IMR-90 (cell line): Measurements from ENCODE around the gene CTNS. TPM values are rescaled to one million over a fixed set of nuclear protein-coding genes. Genes with fewer than 3 reads are reported as not detected.

ENCODE experiments used
- ATAC-seq: fragments of 200-7000 bp; cut with Tn5 transposase; 2 replicates; pipeline ENCODE4 v1.9.1; 2020; ENCODE audit warnings: low read depth, mild to moderate bottlenecking, moderate library complexity
- BruUV-seq: library from RNA; stranded (reverse); fragments of 400-500 nt; replicated peaks from 2 replicates; lab custom pipeline; 2021; lab: Mats Ljungman, UMichigan
- CTCF ChIA-PET: fragments of 300-600 bp; formaldehyde crosslinking; extraction: SDS; loops from one replicate; lab custom pipeline; 2021; ENCODE audit warnings: antibody characterized with exemption; lab: Yijun Ruan, JAX
- POLR2A ChIA-PET: fragments of 300-600 bp; sonication (Branson Sonifier 250); formaldehyde crosslinking; loops from one replicate; lab custom pipeline; 2022; ENCODE audit warnings: antibody characterized with exemption; ENCODE audit not compliant: unreplicated experiment; lab: Charles Lee
- DNase-seq: peaks from one replicate; pipeline ENCODE4 v3.0.0; 2013
- H2AFZ ChIP-seq: replicated peaks from 2 replicates; pipeline ENCODE3; 2013; ENCODE audit warnings: low read length, mild to moderate bottlenecking; ENCODE audit not compliant: poor library complexity
- H2AK5ac ChIP-seq: 2 replicates; pipeline ENCODE4 v1.6.1; 2013; ENCODE audit warnings: low read depth, low read length, inconsistent platforms
- H2AK9ac ChIP-seq: replicated peaks from 2 replicates; pipeline ENCODE3; 2013; ENCODE audit warnings: mild to moderate bottlenecking, low read depth, low read length, moderate library complexity; ENCODE audit not compliant: poor library complexity
- H2BK120ac ChIP-seq: 2 replicates; pipeline ENCODE4 v1.6.1; 2013; ENCODE audit warnings: low read depth, low read length, inconsistent platforms
- H2BK15ac ChIP-seq: 3 replicates; pipeline ENCODE4 v1.6.1; 2013; ENCODE audit warnings: low read depth, low read length, inconsistent platforms
- H2BK20ac ChIP-seq: 2 replicates; pipeline ENCODE4 v1.6.1; 2013; ENCODE audit warnings: low read depth, mild to moderate bottlenecking, inconsistent platforms, low read length, moderate library complexity
- H2BK5ac ChIP-seq: 2 replicates; pipeline ENCODE4 v1.6.1; 2013; ENCODE audit warnings: mild to moderate bottlenecking, low read depth, low read length, inconsistent platforms; ENCODE audit not compliant: poor library complexity, severe bottlenecking
- H3K14ac ChIP-seq: replicated peaks from 2 replicates; pipeline ENCODE4 v1.6.1; 2013; ENCODE audit warnings: low read depth, low read length, inconsistent platforms
- H3K18ac ChIP-seq: 2 replicates; pipeline ENCODE4 v1.6.1; 2013; ENCODE audit warnings: low read depth, low read length, control low read depth
- H3K23ac ChIP-seq: 2 replicates; pipeline ENCODE4 v1.6.1; 2013; ENCODE audit warnings: low read depth, low read length, inconsistent platforms
- H3K27ac ChIP-seq: 2 replicates; pipeline ENCODE4 v1.5.1; 2013; ENCODE audit warnings: mild to moderate bottlenecking, control low read depth, low read length; ENCODE audit not compliant: insufficient read depth
- H3K27me3 ChIP-seq: 2 replicates; pipeline ENCODE4 v1.6.1; 2013; ENCODE audit warnings: low read length; ENCODE audit not compliant: control insufficient read depth, insufficient read depth
- H3K36me3 ChIP-seq: 2 replicates; pipeline ENCODE4 v1.6.1; 2013; ENCODE audit warnings: low read length, mixed read lengths; ENCODE audit not compliant: control insufficient read depth, insufficient read depth
- H3K4ac ChIP-seq: 2 replicates; pipeline ENCODE4 v1.6.1; 2013; ENCODE audit warnings: low read depth, low read length, inconsistent platforms
- H3K4me1 ChIP-seq: 2 replicates; pipeline ENCODE4 v1.6.1; 2013; ENCODE audit warnings: low read length, mixed read lengths; ENCODE audit not compliant: control insufficient read depth, insufficient read depth
- H3K4me2 ChIP-seq: 2 replicates; pipeline ENCODE4 v1.6.1; 2013; ENCODE audit warnings: low read depth, mild to moderate bottlenecking, control low read depth, low read length, moderate library complexity
- H3K4me3 ChIP-seq: 2 replicates; pipeline ENCODE4 v1.5.1; 2013; ENCODE audit warnings: low read depth, mild to moderate bottlenecking, control low read depth, low read length, moderate library complexity; ENCODE audit not compliant: insufficient read depth
- H3K56ac ChIP-seq: 2 replicates; pipeline ENCODE4 v1.6.1; 2013; ENCODE audit warnings: low read length, inconsistent platforms; ENCODE audit not compliant: insufficient read depth; ENCODE audit errors: extremely low read depth
- H3K79me1 ChIP-seq, 2 experiments: 2 replicates each; pipeline ENCODE4 v1.6.1; 2013; ENCODE audit warnings: low read length in 2 of 2, inconsistent platforms in 1 of 2, low read depth in 1 of 2
- H3K9ac ChIP-seq: 2 replicates; pipeline ENCODE4 v1.6.1; 2013; ENCODE audit warnings: low read depth, low read length, control low read depth
- H3K9me1 ChIP-seq: 2 replicates; pipeline ENCODE4 v1.6.1; 2013; ENCODE audit warnings: low read length, inconsistent platforms; ENCODE audit not compliant: insufficient read depth
- H3K9me3 ChIP-seq: 2 replicates; pipeline ENCODE4 v1.6.1; 2013; ENCODE audit warnings: low read length; ENCODE audit not compliant: control insufficient read depth, insufficient read depth
- H4K20me1 ChIP-seq: 2 replicates; pipeline ENCODE4 v1.6.1; 2013; ENCODE audit warnings: low read length, inconsistent platforms; ENCODE audit not compliant: insufficient read depth
- H4K5ac ChIP-seq: 2 replicates; pipeline ENCODE4 v1.6.1; 2013; ENCODE audit warnings: mild to moderate bottlenecking, low read depth, low read length, control low read depth
- H4K8ac ChIP-seq, 2 experiments: 2 replicates each; pipeline ENCODE4 v1.6.1; 2013; ENCODE audit warnings: low read depth in 2 of 2, low read length in 2 of 2, control low read depth in 1 of 2, inconsistent platforms in 1 of 2
- H4K91ac ChIP-seq: 2 replicates; pipeline ENCODE4 v1.6.1; 2013; ENCODE audit warnings: low read depth, low read length, inconsistent platforms; ENCODE audit not compliant: insufficient read depth
- BHLHE40 ChIP-seq: fragments of 150-350 bp; IDR thresholded peaks from 2 replicates; pipeline ENCODE4 v1.6.1; 2016; ENCODE audit warnings: mild to moderate bottlenecking, low read depth, low read length
- CEBPB ChIP-seq: IDR thresholded peaks from 2 replicates; pipeline ENCODE4 v1.6.1; 2012; ENCODE audit warnings: low read depth, low read length, improper control_type of control experiment
- CHD1 ChIP-seq: IDR thresholded peaks from 2 replicates; pipeline ENCODE4 v1.6.1; 2012; ENCODE audit warnings: low read depth, low read length, improper control_type of control experiment
- MAFK ChIP-seq: IDR thresholded peaks from 2 replicates; pipeline ENCODE4 v1.6.1; 2012; ENCODE audit warnings: low read depth, low read length, improper control_type of control experiment
- MAZ ChIP-seq: IDR thresholded peaks from 2 replicates; pipeline ENCODE4 v1.6.1; 2012; ENCODE audit warnings: low read depth, mild to moderate bottlenecking, low read length, improper control_type of control experiment, moderate library complexity, borderline replicate concordance
- MXI1 ChIP-seq: IDR thresholded peaks from 2 replicates; pipeline ENCODE4 v1.6.1; 2012; ENCODE audit warnings: low read depth, mild to moderate bottlenecking, low read length, moderate library complexity, borderline replicate concordance
- NFE2L2 ChIP-seq: fragments of 150-350 bp; IDR thresholded peaks from 2 replicates; pipeline ENCODE4 v1.6.1; 2016; ENCODE audit warnings: low read depth, mild to moderate bottlenecking, low read length
- POLR2A ChIP-seq: IDR thresholded peaks from 2 replicates; pipeline ENCODE4 v1.6.1; 2012; ENCODE audit warnings: mild to moderate bottlenecking, low read depth, low read length
- RAD21 ChIP-seq: IDR thresholded peaks from 2 replicates; pipeline ENCODE4 v1.6.1; 2012; ENCODE audit warnings: low read length, improper control_type of control experiment
- RCOR1 ChIP-seq: IDR thresholded peaks from 2 replicates; pipeline ENCODE4 v1.6.1; 2012; ENCODE audit warnings: mild to moderate bottlenecking, low read length, improper control_type of control experiment; ENCODE audit not compliant: insufficient replicate concordance
- RFX5 ChIP-seq: IDR thresholded peaks from 2 replicates; pipeline ENCODE4 v1.8.0; 2012; ENCODE audit warnings: low read depth, mild to moderate bottlenecking, low read length, moderate library complexity
- WGBS, 2 experiments: methylation state at CpG; one replicate each; pipeline versions ENCODE4 v1.1.5 to v1.1.7; 2013; ENCODE audit warnings: missing lambda C conversion rate in 2 of 2; ENCODE audit not compliant: insufficient read length in 1 of 2; ENCODE audit errors: extremely low coverage in 2 of 2; 5-methylcytosine and 5-hydroxymethylcytosine counted together
- dilution Hi-C: fragments of 300-500 bp; cut with HindIII; formaldehyde crosslinking; loops from one replicate; pipeline ENCODE4 v1.14.3; 2018; ENCODE audit warnings: low sequenced_read_pairs; ENCODE audit not compliant: unreplicated experiment
- in situ Hi-C: fragments of 300-500 bp; cut with MboI; formaldehyde crosslinking; loops from 3 replicates; pipeline ENCODE4 v1.14.3; 2019; ENCODE audit warnings: low sequenced_read_pairs, inconsistent platforms, mixed read lengths
- intact Hi-C: fragments of 100-400 bp; cut with micrococcal nuclease; formaldehyde crosslinking; loops from 2 replicates; pipeline ENCODE4 v1.10.0; 2022
- polyA plus RNA-seq, 3 experiments: library from polyadenylated mRNA; depleted of rRNA; stranded (reverse); fragments of >200 nt; gene quantifications; 2 replicates each; pipeline ENCODE4 v1.2.3, GENCODE V29; 2012; ENCODE audit warnings: low replicate concordance in 1 of 3
- total RNA-seq: library from RNA; depleted of rRNA; stranded (reverse); fragments of >200 nt; gene quantifications from 2 replicates; pipeline ENCODE4 v1.2.3, GENCODE V29; 2012
- TF ChIP-seq, protein P1 (sequence below): fragments of 150-350 bp; IDR thresholded peaks from 2 replicates; pipeline ENCODE4 v1.6.1; 2016; ENCODE audit warnings: low read depth, mild to moderate bottlenecking, low read length, moderate library complexity, borderline replicate concordance
- TF ChIP-seq, protein P2 (sequence below): conservative IDR thresholded peaks from 2 replicates; pipeline ENCODE4 v1.5.1; 2012; ENCODE audit warnings: mild to moderate bottlenecking, low read depth, low read length, improper control_type of control experiment
- TF ChIP-seq, protein P3 (sequence below): fragments of 150-350 bp; IDR thresholded peaks from 2 replicates; pipeline ENCODE4 v1.6.1; 2017; ENCODE audit warnings: mild to moderate bottlenecking, antibody characterized with exemption, low read length, low read depth

CTNS gene
- total and polyA plus RNA-seq, 2 of the 4 experiments (the other 2 are of a cell fraction) = 4.7 to 5.3 TPM

DNA sequence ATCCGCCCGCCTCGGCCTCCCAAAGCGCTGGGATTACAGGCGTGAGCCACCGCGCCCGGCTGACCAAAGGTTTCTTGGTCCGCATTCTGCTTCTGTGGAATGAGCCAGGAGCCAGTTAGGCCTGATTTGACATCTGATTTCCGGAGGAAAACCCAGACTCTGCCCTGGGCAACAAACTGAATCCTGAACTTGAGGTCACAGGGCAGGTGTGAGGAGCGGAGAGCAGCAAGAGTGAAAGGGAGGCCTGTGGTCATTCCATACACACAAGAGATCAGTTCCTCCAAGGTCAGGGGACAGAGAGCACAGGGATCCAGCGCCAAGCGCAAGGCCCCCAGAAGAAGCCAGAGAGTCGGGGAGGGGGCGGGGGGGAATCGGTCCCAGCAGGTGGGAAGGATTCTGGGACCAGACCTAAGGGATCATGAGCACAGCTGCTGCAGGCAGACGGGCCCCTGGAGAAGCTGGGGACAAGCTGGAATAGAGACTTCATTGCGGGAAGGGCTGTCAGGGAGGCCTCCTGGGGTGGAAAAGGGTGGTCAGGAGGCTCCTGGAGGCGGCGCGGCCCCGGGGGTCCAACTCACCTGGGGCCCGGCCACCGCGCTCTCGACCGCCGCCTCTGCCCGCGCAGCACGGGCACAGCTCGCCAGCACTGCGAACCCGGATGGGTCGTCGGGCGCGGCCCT, 946 bp upstream of the CTNS start:
- peaks cover 8% of the 10 kb centered on the region; the same call in 1 of the 2 replicates for H3K9me1 ChIP-seq
- DNase-seq (no peak), ATAC-seq (peak; percentile 2)
- no peak overlapping the region for H4K5ac ChIP-seq
- no peaks in the 10 kb centered on the region for H3K9me3 ChIP-seq
- H3K27ac ChIP-seq = peak overlapping the region; percentile 47; the same call in 1 of the 2 replicates
- peaks cover 3% of the 10 kb centered on the region for H4K20me1 ChIP-seq
- H3K4me3 ChIP-seq = peak overlapping the region; percentile 88
- POLR2A ChIA-PET = no interaction called here
- peak overlapping the region; percentile 98 for H2AFZ ChIP-seq
- no peaks in the 10 kb centered on the region for H3K27me3 ChIP-seq
- CTCF ChIA-PET = interaction anchor here (2.5 kb wide), 1 partner anchor 12 kb away, joined by 10 read pairs; no protein-coding TSS in a partner anchor
- peak overlapping the region; percentile 98 for H3K4me2 ChIP-seq
- H3K14ac ChIP-seq = 0 out of 2 replicates have a peak overlapping the region, but pooled peaks have one; percentile 25
- BruUV-seq = no TSS peak
- peak overlapping the region; percentile 37 for H3K4ac ChIP-seq
- no peaks in the 10 kb centered on the region; the same call in 1 of the 2 replicates for H3K36me3 ChIP-seq
- H3K4me1 ChIP-seq = peaks cover 6% of the 10 kb centered on the region
- H4K8ac ChIP-seq = peak overlapping the region in 1 of 2 experiments; percentile 27; a peak in 2 of 4 replicates
- dilution Hi-C loops = no loop called here
- peak overlapping the region; percentile 76 for H3K9ac ChIP-seq
- in situ Hi-C loops = no loop called here
- peak overlapping the region; percentile 28; the same call in 1 of the 2 replicates for H3K56ac ChIP-seq
- no peak overlapping the region for H2BK120ac ChIP-seq
- H3K18ac ChIP-seq = no peak overlapping the region
- H2AK9ac ChIP-seq = peak overlapping the region; percentile 92
- H2BK5ac ChIP-seq = no peak overlapping the region
- H3K23ac ChIP-seq = no peak overlapping the region; the same call in 1 of the 2 replicates
- H2BK15ac ChIP-seq = no peak overlapping the region
- no peak overlapping the region; the same call in 1 of the 2 replicates for H4K91ac ChIP-seq
- 22% methylated on average over 21 of the region's 38 CpGs; no CpG with 5 or more reads in 1 of the 2 experiments for WGBS, 2 experiments
- H3K79me1 ChIP-seq = peaks cover 14 to 43% of the 10 kb centered on the region in 2 experiments
- peak overlapping the region; percentile 83; the same call in 1 of the 2 replicates for H2AK5ac ChIP-seq
- intact Hi-C loops = loop anchor here (5.0 kb wide), 1 partner anchor 98 kb away; no protein-coding TSS in a partner anchor
- H2BK20ac ChIP-seq = no peak overlapping the region
- TF ChIP-seq, protein P1, sequence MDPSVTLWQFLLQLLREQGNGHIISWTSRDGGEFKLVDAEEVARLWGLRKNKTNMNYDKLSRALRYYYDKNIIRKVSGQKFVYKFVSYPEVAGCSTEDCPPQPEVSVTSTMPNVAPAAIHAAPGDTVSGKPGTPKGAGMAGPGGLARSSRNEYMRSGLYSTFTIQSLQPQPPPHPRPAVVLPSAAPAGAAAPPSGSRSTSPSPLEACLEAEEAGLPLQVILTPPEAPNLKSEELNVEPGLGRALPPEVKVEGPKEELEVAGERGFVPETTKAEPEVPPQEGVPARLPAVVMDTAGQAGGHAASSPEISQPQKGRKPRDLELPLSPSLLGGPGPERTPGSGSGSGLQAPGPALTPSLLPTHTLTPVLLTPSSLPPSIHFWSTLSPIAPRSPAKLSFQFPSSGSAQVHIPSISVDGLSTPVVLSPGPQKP = no peak
- no peak for TF ChIP-seq RCOR1
- TF ChIP-seq, protein P2, sequence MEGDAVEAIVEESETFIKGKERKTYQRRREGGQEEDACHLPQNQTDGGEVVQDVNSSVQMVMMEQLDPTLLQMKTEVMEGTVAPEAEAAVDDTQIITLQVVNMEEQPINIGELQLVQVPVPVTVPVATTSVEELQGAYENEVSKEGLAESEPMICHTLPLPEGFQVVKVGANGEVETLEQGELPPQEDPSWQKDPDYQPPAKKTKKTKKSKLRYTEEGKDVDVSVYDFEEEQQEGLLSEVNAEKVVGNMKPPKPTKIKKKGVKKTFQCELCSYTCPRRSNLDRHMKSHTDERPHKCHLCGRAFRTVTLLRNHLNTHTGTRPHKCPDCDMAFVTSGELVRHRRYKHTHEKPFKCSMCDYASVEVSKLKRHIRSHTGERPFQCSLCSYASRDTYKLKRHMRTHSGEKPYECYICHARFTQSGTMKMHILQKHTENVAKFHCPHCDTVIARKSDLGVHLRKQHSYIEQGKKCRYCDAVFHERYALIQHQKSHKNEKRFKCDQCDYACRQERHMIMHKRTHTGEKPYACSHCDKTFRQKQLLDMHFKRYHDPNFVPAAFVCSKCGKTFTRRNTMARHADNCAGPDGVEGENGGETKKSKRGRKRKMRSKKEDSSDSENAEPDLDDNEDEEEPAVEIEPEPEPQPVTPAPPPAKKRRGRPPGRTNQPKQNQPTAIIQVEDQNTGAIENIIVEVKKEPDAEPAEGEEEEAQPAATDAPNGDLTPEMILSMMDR = no peak
- TF ChIP-seq POLR2A = no peak
- TF ChIP-seq RAD21 = no peak
- TF ChIP-seq MXI1 = no peak
- no peak for TF ChIP-seq RFX5
- TF ChIP-seq CEBPB = no peak
- TF ChIP-seq CHD1 = no peak
- TF ChIP-seq, protein P3, sequence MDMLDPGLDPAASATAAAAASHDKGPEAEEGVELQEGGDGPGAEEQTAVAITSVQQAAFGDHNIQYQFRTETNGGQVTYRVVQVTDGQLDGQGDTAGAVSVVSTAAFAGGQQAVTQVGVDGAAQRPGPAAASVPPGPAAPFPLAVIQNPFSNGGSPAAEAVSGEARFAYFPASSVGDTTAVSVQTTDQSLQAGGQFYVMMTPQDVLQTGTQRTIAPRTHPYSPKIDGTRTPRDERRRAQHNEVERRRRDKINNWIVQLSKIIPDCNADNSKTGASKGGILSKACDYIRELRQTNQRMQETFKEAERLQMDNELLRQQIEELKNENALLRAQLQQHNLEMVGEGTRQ = no peak
- no peak for TF ChIP-seq NFE2L2
- no peak for TF ChIP-seq BHLHE40
- no peak for TF ChIP-seq MAFK
- TF ChIP-seq MAZ = no peak
